ENCODE data around the gene SORCS1. TPM values are rescaled to one million over a fixed set of nuclear protein-coding genes. Genes with fewer than 3 reads are reported as not detected.

The SORCS1 gene
- total and polyA plus RNA-seq, 4 donors: 0.08 to 0.21 (median 0.09) TPM; not detected in 1

GRCh38 chr10:106992055-106992454, 172.5 kb downstream of the SORCS1 start:
- H3K27ac ChIP-seq (ENCODE audit: low read depth in 1 of 2, low read length in 2 of 2): no peak overlapping the region
- H3K4me3 ChIP-seq (ENCODE audit: low read depth in 1 of 3, low read length in 3 of 3): no peak overlapping the region
- TF ChIP-seq ZBTB33 (IDR thresholded peaks at IDR 0.05) (no peak), CTCF (IDR thresholded peaks at IDR 0.05; ENCODE audit: low read depth, low read length, missing input control) (no peak), SP1 (IDR thresholded peaks at IDR 0.05) (no peak), NR2F2 (IDR thresholded peaks at IDR 0.05) (no peak), JUND (IDR thresholded peaks at IDR 0.05) (no peak), EGR1 (IDR thresholded peaks at IDR 0.05; ENCODE audit: low read depth in 2 of 2) (no peak), ATF3 (IDR thresholded peaks at IDR 0.05) (no peak), YY1 (IDR thresholded peaks at IDR 0.05) (no peak), FOXA1 (IDR thresholded peaks at IDR 0.05) (no peak), HNF4A (conservative IDR thresholded peaks at IDR 0.05) (no peak), FOXA2 (IDR thresholded peaks at IDR 0.05) (no peak), MAX (IDR thresholded peaks at IDR 0.05) (no peak), TAF1 (conservative IDR thresholded peaks at IDR 0.05) (no peak), REST (IDR thresholded peaks at IDR 0.05) (no peak), HNF4G (IDR thresholded peaks at IDR 0.05) (no peak), RXRA (IDR thresholded peaks at IDR 0.05) (no peak), RAD21 (IDR thresholded peaks at IDR 0.05) (no peak), GABPA (IDR thresholded peaks at IDR 0.05 in 1 of 2, conservative IDR thresholded peaks at IDR 0.05 in 1 of 2) (no peak)
- H3K4me1 ChIP-seq (ENCODE audit: control insufficient read depth in 4 of 4, insufficient read depth in 4 of 4, low read length in 3 of 4): no peaks in the 10 kb centered on the region
- H3K9me3 ChIP-seq (ENCODE audit: control insufficient read depth in 4 of 4, low read length in 3 of 4): no peaks in the 10 kb centered on the region
- H3K27me3 ChIP-seq (ENCODE audit: control insufficient read depth in 4 of 4, insufficient read depth in 4 of 4, low read length in 3 of 4): no peaks in the 10 kb centered on the region
- H3K9ac ChIP-seq (ENCODE audit: low read depth in 1 of 2, low read length in 2 of 2): no peak overlapping the region
- H3K36me3 ChIP-seq (ENCODE audit: control insufficient read depth in 4 of 4, insufficient read depth in 3 of 4, low read depth in 1 of 4, low read length in 3 of 4): no peaks in the 10 kb centered on the region
- WGBS: 73% methylated on average over 4 of the region's 4 CpGs
- no peak for DNase-seq (ENCODE audit: low spot score)
